GM19467 (cell line): ENCODE data around the gene TBC1D24.

Experiments used
- ATAC-seq: cut with Tn5 transposase; IDR thresholded peaks from one replicate; pipeline ENCODE4 v1.9.1; 2021; ENCODE audit warnings: mild to moderate bottlenecking, moderate library complexity; ENCODE audit not compliant: unreplicated experiment

TBC1D24 gene

GRCh38 chr16:2481676-2482075 is 6.7 kb downstream of the TBC1D24 start:
- ATAC-seq: no peak

DNA sequence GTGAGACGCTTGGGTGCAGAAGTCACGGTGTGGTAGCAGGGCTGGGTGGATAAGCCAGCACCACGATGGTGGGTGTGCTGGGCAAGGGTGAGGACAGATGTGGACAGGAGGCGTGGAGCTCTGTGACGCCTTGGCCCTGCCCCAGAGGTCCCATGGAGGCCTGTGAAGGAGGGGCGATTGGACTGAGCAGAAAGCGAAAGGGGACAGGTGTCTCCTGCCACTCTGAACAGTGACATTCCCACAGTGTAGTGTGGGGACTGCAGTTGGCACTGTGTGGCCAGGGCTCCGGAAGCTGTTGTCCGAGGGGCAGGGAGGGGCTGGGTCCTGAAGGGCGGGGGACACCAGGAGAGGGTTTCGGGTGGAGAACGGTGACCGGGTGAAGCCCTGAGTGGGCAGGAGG is 7.3 kb downstream of the TBC1D24 start:
- no peak for ATAC-seq

DNA sequence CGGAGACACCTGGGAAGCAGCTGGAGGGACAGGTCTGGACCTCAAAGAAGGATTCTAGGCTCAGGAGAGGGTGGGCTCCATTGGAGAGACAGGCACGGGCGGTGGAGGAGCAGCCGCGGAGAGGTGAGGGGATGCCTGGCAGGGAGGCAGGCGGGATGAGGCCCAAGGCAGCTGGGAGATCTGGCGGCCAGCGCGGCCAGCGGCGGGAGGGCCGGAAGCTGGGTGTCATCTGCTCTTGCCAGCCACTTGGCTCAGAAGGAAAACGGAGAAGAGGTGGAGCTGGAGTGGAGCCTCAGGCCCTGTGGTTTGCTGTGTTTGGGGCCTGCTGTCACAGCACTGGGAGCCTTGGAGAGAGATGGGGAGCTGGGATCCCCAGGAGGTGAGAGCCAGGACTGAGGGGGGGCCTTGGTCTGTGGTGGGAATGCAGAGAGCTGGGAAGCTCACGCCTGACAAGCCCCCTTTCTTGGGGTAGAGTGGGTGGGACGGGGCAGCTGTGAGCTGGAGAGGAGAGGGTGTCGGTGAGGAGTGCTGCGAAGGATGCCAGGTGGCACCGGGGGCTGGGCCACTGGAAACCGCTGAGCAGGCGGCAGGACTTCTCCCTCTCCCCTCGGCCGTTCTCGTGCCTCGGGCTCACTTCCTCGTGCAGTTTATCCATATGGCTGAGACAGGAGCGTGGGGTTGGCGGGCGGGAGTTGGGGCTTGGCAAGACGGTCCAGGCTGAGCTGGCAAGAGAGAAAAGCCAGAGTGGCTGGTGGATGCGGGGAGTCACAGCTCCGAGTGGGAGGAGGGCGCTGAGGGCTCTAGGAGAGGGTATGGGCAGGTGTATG is 8.0 kb downstream of the TBC1D24 start:
- ATAC-seq: no peak

DNA sequence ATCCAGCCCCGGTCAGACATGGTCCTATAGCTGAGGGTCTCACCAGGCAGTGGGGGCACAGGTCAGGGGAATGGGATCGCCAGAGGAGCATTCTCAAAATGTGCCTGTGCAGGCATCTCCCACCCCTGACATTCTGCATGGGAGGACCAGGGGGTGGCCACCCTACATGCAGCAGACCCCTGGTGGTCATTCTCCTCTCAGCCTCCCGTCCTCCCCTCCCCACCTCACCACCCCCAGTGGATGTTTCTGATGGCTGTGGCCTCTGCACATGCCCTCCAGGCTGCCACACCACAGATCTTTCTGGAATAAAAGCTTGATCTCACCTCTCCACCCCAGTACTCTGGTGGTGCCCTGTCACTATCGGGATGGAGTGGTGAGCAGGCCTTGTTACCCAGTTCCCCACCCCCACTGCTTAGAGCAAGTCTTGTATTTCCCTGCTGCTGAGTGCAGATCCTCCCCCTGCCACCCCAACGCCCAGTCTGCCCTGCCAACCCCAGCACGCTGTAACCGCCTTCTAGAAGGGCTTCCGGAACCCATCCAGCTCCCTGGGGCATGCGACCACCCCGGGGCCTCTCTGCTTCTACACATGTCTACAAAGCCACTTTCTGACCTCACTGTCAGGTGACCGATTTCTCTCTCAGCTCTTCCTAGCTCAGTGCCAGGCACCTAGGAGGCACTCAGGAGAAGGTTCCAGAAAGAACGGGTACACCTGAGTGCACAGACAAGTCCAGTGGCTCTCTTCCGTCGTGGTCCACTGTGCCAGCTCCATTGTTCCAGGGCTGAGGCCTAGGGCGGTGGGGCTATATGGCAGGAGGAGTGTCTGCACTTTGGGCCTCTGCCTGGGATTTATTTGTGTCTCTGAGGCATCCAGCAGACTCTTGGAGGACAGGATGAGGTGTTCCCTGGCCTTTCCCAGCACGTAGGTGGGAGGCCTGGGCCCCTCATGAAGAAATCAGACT is 9.3 kb downstream of the TBC1D24 start:
- ATAC-seq: no peak

- ATAC-seq: no peak
Measured at GRCh38 chr16:2484898-2485508, 10.1 kb downstream of the TBC1D24 start.

- no peak for ATAC-seq
Measured at GRCh38 chr16:2485811-2486507, 11.0 kb downstream of the TBC1D24 start.

- ATAC-seq: no peak
Measured at GRCh38 chr16:2486645-2487516, 12.0 kb downstream of the TBC1D24 start.

DNA sequence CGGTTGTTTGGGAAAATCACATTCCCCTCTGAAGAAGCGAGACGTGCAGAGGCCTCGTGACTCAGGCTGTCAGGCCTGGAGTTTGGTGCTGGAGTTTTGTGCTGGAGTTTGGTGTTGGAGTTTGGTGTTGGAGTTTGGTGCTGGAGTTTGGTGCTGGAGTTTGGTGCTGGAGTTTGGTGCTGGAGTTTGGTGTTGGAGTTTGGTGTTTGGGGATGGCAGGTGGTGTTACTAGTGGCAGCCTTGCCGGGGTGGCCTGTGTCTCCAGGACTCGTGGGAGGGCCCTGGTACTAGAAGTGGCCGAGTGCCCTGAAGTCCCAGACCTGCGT is 12.6 kb downstream of the TBC1D24 start:
- ATAC-seq: no peak

- ATAC-seq: no peak
Measured at GRCh38 chr16:2487903-2488531, 13.1 kb downstream of the TBC1D24 start.

- ATAC-seq: no peak
Measured at GRCh38 chr16:2489581-2489980, 14.7 kb downstream of the TBC1D24 start.

DNA sequence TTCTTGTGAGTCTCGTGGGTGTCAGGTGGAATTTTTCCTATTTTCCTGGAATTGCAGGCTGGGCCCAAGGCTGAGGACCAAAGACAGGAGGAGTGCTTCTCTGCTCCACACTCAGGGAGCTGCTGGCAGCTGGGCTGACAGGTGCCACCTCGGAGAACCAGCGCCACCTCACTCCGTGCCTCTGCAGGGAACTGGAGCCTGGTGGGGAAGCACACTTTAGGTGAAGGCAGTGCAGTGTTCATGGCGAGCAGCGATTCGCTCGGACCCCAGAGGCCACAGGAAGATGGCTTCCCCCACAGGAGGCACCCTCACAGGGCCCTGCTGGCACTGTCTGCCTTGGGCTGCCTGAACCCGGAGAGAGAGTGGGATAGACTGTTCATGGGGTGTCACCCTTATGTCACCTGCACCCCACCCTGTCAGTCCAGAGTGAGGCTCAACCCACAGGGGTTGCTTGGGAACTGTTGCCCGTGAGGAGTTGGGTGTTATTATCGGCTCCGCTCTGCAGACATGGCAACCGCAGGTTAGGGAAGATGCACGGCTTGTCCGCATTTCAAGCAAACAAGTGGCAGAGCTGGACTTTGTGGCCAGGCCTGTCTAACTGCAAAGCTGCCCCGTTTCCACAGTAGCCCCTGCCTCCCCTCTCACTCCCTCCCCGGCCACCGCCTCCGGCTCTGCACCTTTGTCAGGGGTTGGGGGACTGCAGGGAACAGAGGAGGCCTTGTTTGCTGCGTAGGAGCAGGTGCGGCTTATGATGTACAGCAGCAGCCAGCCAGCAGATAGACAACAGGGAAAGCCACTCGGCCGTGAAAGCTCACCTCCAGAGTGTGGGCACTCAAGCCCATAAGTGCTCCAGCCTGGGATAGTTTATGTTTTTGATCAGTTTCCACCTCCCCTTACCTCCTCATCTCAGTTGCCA is 15.5 kb downstream of the TBC1D24 start:
- ATAC-seq: no peak

DNA sequence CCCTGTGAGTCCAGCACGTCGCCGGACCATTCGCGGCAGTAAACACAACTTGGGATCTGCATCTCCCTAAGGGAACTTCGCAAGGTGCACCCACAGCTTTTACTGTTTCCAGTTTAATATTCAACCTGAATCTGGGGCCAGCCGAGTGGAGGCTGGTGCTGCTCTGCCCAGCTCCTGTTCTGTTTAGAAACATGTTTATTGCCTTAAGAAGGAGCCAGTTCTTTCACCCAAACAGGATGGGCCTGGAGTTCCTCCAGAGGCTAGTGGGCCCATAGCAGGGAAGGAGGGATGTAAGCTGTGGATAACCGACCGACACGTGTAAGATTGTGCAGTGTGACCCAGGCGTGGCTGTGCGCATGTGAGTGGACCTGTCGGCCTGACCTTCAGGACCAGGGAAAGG is 17.4 kb downstream of the TBC1D24 start:
- no peak for ATAC-seq

GRCh38 chr16:2493605-2494004 is 18.7 kb downstream of the TBC1D24 start:
- ATAC-seq: no peak

DNA sequence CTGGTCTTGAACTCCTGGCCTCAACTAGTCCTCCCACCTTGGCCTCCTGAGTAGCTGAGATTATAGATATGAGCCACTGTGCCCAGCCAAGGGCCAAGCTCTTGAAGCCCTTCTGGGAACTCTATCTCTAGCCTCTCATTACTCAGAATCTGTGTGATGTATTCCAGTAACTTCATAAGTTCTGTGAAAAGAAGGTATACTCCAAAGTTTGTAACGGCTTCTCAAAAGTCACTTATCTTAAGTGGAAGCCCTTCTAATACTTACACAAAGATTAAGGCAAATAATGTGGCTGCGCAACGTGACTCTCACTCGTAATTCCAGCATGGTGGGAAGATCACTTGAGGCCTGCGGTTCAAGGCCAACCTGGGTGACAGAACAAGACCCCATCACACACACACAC is 19.7 kb downstream of the TBC1D24 start:
- no peak for ATAC-seq

GRCh38 chr16:2495041-2495440 is 20.1 kb downstream of the TBC1D24 start:
- ATAC-seq: no peak

GRCh38 chr16:2496223-2497115 is 21.5 kb downstream of the TBC1D24 start:
- no peak for ATAC-seq

DNA sequence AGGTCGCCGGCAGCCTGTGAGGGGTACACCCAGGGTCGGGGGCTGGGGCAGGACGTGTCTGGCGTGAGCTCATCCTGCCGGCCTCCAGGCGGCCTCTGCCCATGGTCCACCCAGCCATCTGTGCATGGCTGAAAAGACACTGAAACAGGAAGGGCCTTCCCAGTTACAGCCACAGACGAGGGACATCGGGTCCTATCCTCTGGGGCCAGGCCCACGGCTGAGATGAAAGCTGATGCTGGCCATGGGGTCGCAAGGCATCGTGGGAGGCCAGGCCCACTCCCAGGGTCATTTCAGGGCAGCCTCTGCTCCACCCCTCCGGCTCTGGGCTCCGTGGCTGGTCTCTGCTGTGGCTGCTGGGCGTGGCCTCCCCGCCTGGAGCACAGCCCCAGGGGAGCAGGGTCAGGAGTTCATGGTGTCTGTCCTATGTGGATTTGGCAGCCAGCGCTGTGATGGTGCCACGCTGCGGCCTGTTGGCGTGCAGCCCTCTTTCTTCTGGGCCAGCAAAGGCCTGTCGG is 22.2 kb downstream of the TBC1D24 start:
- no peak for ATAC-seq
